Peyer's patch (tissue), 4 donors: Measurements from ENCODE around the gene GALE. TPM values are rescaled to one million over a fixed set of nuclear protein-coding genes. Genes with fewer than 3 reads are reported as not detected.
"Not testable (repeated sequence)": the region's sequence is repeated elsewhere in the genome, so short reads cannot be mapped to it uniquely, and the experiment has no call there.

Experiments used
- DNase-seq, 3 donors: peaks; one replicate each; pipeline ENCODE4 v3.0.0-alpha.2; 2017 to 2019
- H3K27ac ChIP-seq, 4 donors: fragments of 200-600 bp; sonication (generic); one replicate each; pipeline ENCODE4 v1.5.1; 2016 to 2019
- H3K27me3 ChIP-seq, 2 donors: fragments of 200-600 bp; sonication (generic); one replicate each; pipeline ENCODE4 v1.5.1; 2019
- H3K36me3 ChIP-seq, 3 donors: fragments of 200-600 bp; sonication (generic); one replicate each; pipeline ENCODE4 v1.5.1; 2016 to 2019
- H3K4me1 ChIP-seq, 4 donors: fragments of 200-600 bp; sonication (generic); one replicate each; pipeline ENCODE4 v1.5.1; 2016 to 2019
- H3K4me3 ChIP-seq, 4 donors: fragments of 200-600 bp; sonication (generic); 1 replicate in 3 of 4; 2 replicates in 1 of 4; pipeline ENCODE4 v1.5.1; 2016 to 2019; ENCODE audit warnings: mild to moderate bottlenecking in 1 of 4
- H3K9me3 ChIP-seq, 4 donors: fragments of 200-600 bp; sonication (generic); one replicate each; pipeline ENCODE4 v1.5.1; 2016 to 2019; ENCODE audit warnings: mild to moderate bottlenecking in 1 of 4
- POLR2A ChIP-seq, 2 donors: fragments of 450-650 bp; IDR thresholded peaks; one replicate each; pipeline ENCODE4 v1.5.1; 2017; ENCODE audit warnings: antibody characterized with exemption in 2 of 2, mild to moderate bottlenecking in 2 of 2, moderate library complexity in 2 of 2
- total RNA-seq, 4 donors: library from RNA; depleted of rRNA; stranded (reverse); fragments of >200 nt; gene quantifications; one replicate each; pipeline ENCODE4 v1.1.0, GENCODE V29; 2016
- TF ChIP-seq, protein P1 (sequence below), 6 experiments: fragments of 450-650 bp in 4 of 6; fragments of 200-600 bp in 2 of 6; sonication (generic) in 1 of 6; IDR thresholded peaks; one replicate each; pipeline ENCODE4 v1.5.1; 2017 to 2019; ENCODE audit warnings: antibody characterized with exemption in 6 of 6, mild to moderate bottlenecking in 3 of 6, moderate library complexity in 1 of 6

The GALE gene
- total RNA-seq, 4 donors from 2014 or later, result 58.6 to 137 (median 107) TPM

DNA sequence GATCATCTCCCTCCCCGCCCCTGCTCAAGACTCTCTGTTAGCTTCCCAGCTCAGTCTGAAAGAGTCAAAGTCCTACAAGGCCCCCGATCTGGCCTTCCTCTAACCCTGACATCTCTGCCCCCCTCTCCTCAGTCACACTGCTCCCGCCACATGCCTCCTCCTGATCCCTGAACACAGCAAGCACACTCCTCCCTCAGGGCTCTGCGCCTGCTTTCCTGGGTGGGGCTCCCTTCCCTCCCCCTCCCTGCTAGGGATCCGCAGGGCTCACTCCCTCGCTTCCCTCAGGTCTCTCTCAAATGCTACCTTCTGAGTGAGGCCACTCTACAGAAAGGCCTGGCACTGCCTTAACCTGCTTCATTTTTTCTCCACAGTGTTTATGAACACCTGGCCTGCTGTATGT is 5.7 kb upstream of the GALE start:
- H3K27me3 ChIP-seq, result no peaks in the 10 kb centered on the region
- no peak overlapping the region for H3K4me3 ChIP-seq
- no peak for TF ChIP-seq POLR2A (IDR thresholded peaks at IDR 0.05)
- TF ChIP-seq, protein P1, sequence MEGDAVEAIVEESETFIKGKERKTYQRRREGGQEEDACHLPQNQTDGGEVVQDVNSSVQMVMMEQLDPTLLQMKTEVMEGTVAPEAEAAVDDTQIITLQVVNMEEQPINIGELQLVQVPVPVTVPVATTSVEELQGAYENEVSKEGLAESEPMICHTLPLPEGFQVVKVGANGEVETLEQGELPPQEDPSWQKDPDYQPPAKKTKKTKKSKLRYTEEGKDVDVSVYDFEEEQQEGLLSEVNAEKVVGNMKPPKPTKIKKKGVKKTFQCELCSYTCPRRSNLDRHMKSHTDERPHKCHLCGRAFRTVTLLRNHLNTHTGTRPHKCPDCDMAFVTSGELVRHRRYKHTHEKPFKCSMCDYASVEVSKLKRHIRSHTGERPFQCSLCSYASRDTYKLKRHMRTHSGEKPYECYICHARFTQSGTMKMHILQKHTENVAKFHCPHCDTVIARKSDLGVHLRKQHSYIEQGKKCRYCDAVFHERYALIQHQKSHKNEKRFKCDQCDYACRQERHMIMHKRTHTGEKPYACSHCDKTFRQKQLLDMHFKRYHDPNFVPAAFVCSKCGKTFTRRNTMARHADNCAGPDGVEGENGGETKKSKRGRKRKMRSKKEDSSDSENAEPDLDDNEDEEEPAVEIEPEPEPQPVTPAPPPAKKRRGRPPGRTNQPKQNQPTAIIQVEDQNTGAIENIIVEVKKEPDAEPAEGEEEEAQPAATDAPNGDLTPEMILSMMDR (IDR thresholded peaks at IDR 0.05), result no peak
- peaks cover 0 to 6% (median 0%) of the 10 kb centered on the region in 3 donors for H3K36me3 ChIP-seq
- DNase-seq, result peak in 1 of 3 donors; percentile 25
- no peaks in the 10 kb centered on the region for H3K9me3 ChIP-seq
- H3K27ac ChIP-seq, result no peak overlapping the region
- peaks cover 0 to 26% (median 9%) of the 10 kb centered on the region in 4 donors for H3K4me1 ChIP-seq

DNA sequence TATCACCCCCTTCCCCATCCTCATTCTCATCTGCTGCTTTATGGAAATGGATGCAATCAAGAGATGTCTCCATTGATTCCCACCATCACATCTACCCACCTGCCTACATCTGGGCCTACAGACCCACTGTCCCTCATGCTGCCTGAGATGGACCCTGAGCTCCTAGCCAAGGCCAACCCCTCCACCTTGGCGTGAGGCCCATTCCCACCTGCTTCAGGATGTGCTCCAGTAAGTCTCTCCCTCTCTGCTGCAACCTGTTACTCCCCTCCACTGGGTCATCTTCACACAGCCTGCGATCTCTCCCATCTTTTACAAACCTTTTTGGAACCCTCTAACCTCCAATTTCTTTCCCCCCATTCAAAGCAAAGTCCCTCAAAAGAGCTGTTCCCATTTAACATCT is 4.5 kb upstream of the GALE start:
- peak in 1 of 3 donors; percentile 19 for DNase-seq
- TF ChIP-seq POLR2A (IDR thresholded peaks at IDR 0.05), result no peak
- TF ChIP-seq, protein P1 (IDR thresholded peaks at IDR 0.05), result no peak
- peaks cover 0 to 15% (median 13%) of the 10 kb centered on the region in 4 donors for H3K4me1 ChIP-seq
- no peaks in the 10 kb centered on the region for H3K27me3 ChIP-seq
- no peaks in the 10 kb centered on the region for H3K9me3 ChIP-seq
- H3K4me3 ChIP-seq, result no peak overlapping the region
- H3K36me3 ChIP-seq, result peaks cover 0 to 6% (median 0%) of the 10 kb centered on the region in 3 donors
- H3K27ac ChIP-seq, result no peak overlapping the region

DNA sequence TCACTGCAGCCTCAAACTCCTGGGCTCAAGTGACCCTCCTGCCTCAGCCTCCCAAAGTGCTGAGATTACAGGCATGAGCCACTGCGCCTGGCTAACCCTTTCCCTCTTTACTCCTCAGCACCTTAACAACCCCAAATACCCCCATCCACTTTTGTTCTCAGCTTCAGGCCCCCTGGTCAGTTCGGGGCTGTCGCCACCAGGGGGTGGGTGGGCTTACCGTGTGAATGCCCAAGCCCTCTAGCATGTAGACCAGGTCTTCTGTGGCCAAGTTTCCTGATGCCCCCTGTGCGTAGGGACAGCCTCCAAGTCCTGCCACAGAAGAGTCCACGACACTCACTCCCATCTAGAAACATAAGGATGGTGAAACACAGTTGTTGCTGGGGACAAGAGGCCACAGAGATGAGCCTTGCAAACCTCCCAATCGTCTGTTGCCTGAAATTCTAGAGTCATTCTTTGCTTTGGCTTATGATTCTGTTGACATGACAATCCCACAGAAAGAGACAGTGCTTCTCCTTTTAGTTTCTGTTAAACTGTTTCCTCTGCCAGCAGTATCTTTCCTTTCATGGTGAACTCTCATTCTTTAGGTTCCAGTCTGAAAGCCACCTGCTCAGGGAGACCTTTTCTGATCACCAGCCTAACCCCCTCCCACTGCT is 3.8 kb upstream of the GALE start:
- peaks cover 0 to 6% (median 0%) of the 10 kb centered on the region in 3 donors for H3K36me3 ChIP-seq
- peak in 1 of 3 donors; percentile 24 for DNase-seq
- H3K4me1 ChIP-seq, result peaks cover 0 to 15% (median 15%) of the 10 kb centered on the region in 4 donors
- H3K27me3 ChIP-seq, result no peaks in the 10 kb centered on the region
- TF ChIP-seq POLR2A (IDR thresholded peaks at IDR 0.05), result no peak
- TF ChIP-seq, protein P1 (IDR thresholded peaks at IDR 0.05), result no peak
- H3K27ac ChIP-seq, result peak overlapping the region in 1 of 4 donors; percentile 3
- no peak overlapping the region for H3K4me3 ChIP-seq
- no peaks in the 10 kb centered on the region for H3K9me3 ChIP-seq

DNA sequence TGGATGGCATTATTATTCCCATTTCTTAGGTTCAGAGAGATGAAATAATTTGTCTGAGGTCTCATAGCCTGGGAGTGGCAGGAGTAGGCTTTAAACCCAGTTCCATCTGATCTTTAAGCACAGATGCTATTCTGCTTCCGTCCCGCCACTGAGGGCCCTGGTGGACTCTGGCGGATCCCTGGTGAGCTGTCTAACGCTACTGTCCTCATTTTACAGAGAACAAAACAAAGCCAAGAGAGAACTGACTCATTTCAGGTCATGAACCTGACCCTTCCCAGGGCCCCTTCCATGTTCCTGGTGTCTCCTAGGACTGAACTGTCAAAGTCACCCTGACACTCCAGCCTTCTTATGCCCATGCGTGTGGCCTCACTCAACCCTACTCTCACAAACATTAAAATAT is 3.1 kb upstream of the GALE start:
- DNase-seq, result peak in 1 of 3 donors; percentile 11
- Histone ChIP-seq H3K9me3 (no peaks in the 10 kb centered on the region), H3K27me3 (no peaks in the 10 kb centered on the region), H3K4me1 (peaks cover 0 to 22% (median 18%) of the 10 kb centered on the region in 4 donors), H3K36me3 (peaks cover 0 to 6% (median 0%) of the 10 kb centered on the region in 3 donors), H3K27ac (no peak overlapping the region), H3K4me3 (no peak overlapping the region)
- TF ChIP-seq POLR2A (IDR thresholded peaks at IDR 0.05), result no peak
- TF ChIP-seq, protein P1 (IDR thresholded peaks at IDR 0.05), result no peak

DNA sequence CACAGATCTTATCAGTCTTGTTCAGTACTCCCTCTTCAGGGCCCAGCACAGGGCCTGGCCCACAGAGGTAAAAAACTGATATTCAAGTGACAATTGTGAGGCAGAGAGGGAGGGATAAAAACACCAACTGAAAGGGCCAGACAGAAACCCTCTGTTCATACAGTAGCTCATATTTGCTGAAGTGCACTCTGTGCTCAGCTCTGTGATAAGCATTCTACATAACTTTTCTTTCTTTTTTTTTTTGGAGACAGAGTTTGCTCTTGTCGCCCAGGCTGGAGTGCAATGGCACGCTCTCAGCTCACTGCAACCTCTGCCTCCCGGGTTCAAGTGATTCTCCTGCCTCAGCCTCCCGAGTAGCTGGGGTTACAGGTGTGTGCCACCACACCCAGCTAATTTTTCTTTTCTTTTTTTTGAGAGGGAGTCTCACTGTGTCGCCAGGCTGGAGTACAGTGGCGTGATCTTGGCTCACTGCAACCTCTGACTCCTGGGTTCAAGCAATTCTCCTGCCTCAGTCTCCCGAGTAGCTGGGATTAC is 2.3 kb upstream of the GALE start:
- not testable (repeated sequence) for H3K9me3 ChIP-seq, H3K4me3 ChIP-seq, H3K27me3 ChIP-seq, H3K36me3 ChIP-seq, H3K27ac ChIP-seq
- H3K4me1 ChIP-seq, result peaks cover 0 to 24% (median 18%) of the 10 kb centered on the region in 4 donors
- peak in 1 of 3 donors; percentile 2 for DNase-seq

DNA sequence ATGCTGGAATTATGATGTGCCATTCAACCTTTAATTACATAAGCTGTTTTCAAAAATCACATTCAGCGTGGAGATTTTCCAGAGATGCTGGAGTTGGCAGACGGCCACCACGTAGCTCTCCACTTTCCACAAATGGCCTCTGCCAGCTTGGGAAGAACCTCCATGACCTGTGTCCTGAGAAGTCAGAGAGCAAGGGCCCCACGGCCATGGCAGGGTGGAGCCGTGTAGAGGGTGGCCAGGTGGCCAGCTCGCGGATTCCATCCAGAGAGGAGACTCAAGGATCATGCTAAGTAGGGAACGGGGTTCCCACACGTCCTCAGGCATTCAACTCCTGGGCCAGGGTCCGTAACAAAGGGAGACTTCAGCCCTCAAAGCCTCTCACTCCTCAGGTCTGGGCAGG is 1.3 kb upstream of the GALE start:
- H3K27me3 ChIP-seq, result no peaks in the 10 kb centered on the region
- peak in 1 of 3 donors; percentile 50 for DNase-seq
- H3K27ac ChIP-seq, result peak overlapping the region in 3 of 4 donors; percentile 93 to 97 (median 95)
- no peaks in the 10 kb centered on the region for H3K9me3 ChIP-seq
- H3K4me1 ChIP-seq, result peaks cover 0 to 24% (median 18%) of the 10 kb centered on the region in 4 donors
- TF ChIP-seq, protein P1 (IDR thresholded peaks at IDR 0.05), result no peak
- no peak for TF ChIP-seq POLR2A (IDR thresholded peaks at IDR 0.05)
- peaks cover 0 to 19% (median 0%) of the 10 kb centered on the region in 3 donors for H3K36me3 ChIP-seq
- peak overlapping the region in 2 of 4 donors; percentile 72 to 91 for H3K4me3 ChIP-seq
